ENCODE results near the gene SAA4.

SAA4 gene

DNA sequence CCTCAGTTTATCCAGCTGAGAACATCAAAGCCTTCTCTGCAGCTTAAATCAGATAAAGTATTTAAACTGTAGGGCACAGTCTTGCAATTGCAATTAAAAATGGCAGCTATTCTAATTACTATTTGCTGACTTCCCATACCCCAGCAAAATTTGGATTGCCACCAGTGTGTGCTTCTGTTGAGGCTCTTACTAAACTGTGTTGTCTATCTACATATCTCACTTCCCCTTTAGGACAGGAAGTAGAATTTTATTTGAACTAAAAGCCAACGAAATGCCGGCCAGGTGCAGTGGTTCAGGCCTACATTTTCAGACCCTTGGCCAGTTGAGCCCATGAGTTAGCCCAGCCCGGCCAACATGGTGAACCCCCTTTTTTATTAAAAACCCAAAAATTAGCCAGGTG lies 7.1 kb downstream of the SAA4 start:
- TF ChIP-seq, protein P1, sequence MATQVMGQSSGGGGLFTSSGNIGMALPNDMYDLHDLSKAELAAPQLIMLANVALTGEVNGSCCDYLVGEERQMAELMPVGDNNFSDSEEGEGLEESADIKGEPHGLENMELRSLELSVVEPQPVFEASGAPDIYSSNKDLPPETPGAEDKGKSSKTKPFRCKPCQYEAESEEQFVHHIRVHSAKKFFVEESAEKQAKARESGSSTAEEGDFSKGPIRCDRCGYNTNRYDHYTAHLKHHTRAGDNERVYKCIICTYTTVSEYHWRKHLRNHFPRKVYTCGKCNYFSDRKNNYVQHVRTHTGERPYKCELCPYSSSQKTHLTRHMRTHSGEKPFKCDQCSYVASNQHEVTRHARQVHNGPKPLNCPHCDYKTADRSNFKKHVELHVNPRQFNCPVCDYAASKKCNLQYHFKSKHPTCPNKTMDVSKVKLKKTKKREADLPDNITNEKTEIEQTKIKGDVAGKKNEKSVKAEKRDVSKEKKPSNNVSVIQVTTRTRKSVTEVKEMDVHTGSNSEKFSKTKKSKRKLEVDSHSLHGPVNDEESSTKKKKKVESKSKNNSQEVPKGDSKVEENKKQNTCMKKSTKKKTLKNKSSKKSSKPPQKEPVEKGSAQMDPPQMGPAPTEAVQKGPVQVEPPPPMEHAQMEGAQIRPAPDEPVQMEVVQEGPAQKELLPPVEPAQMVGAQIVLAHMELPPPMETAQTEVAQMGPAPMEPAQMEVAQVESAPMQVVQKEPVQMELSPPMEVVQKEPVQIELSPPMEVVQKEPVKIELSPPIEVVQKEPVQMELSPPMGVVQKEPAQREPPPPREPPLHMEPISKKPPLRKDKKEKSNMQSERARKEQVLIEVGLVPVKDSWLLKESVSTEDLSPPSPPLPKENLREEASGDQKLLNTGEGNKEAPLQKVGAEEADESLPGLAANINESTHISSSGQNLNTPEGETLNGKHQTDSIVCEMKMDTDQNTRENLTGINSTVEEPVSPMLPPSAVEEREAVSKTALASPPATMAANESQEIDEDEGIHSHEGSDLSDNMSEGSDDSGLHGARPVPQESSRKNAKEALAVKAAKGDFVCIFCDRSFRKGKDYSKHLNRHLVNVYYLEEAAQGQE (IDR thresholded peaks at IDR 0.05; ENCODE audit: low read depth): no peak
- TF ChIP-seq TAF1 (IDR thresholded peaks at IDR 0.05; ENCODE audit: low read depth) (no peak), EP300 (IDR thresholded peaks at IDR 0.05; ENCODE audit: borderline replicate concordance) (no peak), TCF12 (IDR thresholded peaks at IDR 0.05; ENCODE audit: low read depth) (no peak), USF1 (IDR thresholded peaks at IDR 0.05) (no peak), CREB1 (IDR thresholded peaks at IDR 0.05; ENCODE audit: low read depth) (no peak), ZBTB7A (IDR thresholded peaks at IDR 0.05; ENCODE audit: low read depth) (no peak), EGR1 (IDR thresholded peaks at IDR 0.05) (no peak), NFIC (IDR thresholded peaks at IDR 0.05) (no peak), MAX (IDR thresholded peaks at IDR 0.05) (no peak), CEBPB (IDR thresholded peaks at IDR 0.05) (no peak), FOXM1 (IDR thresholded peaks at IDR 0.05; ENCODE audit: borderline replicate concordance, low read depth) (no peak), YY1 (IDR thresholded peaks at IDR 0.05; ENCODE audit: low read depth) (no peak), RAD21 (IDR thresholded peaks at IDR 0.05; ENCODE audit: low read depth) (no peak), TEAD4 (IDR thresholded peaks at IDR 0.05) (no peak)

DNA sequence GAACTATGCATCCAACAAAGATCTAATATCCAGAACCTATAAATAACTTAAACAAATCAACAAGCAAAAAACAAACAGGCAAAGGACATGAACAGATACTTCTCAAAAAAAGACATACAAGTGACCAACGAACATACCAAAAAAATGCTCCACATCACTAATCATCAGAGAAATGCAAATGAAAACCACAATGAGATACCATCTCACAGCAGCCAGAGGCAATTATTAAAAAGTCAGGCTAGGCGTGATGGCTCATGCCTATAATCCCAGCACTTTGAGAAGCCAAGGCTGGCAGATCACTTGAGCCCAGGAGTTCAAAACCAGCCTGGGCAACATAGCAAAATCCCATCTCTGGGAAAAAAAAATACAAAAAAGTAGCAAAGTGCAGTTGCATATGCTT lies 10.7 kb downstream of the SAA4 start:
- TF ChIP-seq TCF12 (IDR thresholded peaks at IDR 0.05; ENCODE audit: low read depth) (no peak), CREB1 (IDR thresholded peaks at IDR 0.05; ENCODE audit: low read depth) (no peak), ZBTB7A (IDR thresholded peaks at IDR 0.05; ENCODE audit: low read depth) (no peak), CEBPB (IDR thresholded peaks at IDR 0.05) (no peak), TAF1 (IDR thresholded peaks at IDR 0.05; ENCODE audit: low read depth) (no peak), MAX (IDR thresholded peaks at IDR 0.05) (no peak), EP300 (IDR thresholded peaks at IDR 0.05; ENCODE audit: borderline replicate concordance) (no peak), FOXM1 (IDR thresholded peaks at IDR 0.05; ENCODE audit: borderline replicate concordance, low read depth) (no peak), YY1 (IDR thresholded peaks at IDR 0.05; ENCODE audit: low read depth) (no peak)

DNA sequence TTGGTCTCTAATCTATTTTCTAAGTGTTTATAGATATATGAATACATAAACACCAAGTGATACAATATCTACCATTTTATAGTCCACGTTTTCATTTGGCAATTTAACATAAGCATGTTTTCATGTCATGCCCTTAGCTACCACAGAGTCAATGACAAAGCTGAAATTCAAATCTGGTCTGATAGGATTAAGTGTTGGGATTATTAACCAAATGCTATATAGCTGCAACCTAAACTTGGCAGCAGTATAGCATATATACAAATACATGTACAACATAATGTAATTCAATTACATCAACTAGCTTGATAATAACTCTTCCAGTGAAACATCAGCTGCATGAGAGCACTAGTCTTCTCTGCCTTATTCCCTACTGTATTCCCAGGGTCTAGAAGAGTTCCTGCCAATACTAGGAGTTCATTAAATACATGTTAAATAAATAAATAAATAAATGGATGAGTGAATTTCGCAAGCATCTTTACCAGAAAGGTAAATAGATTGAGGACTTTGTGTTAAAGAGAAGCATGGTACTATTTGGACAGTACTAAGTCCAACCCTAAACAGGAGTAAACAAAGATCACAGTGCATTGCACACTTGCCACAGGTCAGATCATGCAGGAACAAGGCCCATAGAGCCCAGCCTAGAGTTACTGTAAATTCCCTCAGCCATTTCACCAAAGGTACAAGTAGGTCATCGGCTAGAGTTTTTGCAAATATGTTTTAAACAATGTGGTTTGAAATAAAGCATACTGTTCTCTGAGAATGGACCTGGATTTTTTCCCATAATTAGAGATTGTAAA lies 12.8 kb downstream of the SAA4 start:
- TF ChIP-seq CEBPB (IDR thresholded peaks at IDR 0.05): no peak
- no peak for TF ChIP-seq RAD21 (IDR thresholded peaks at IDR 0.05; ENCODE audit: low read depth)
- no peak for TF ChIP-seq CREB1 (IDR thresholded peaks at IDR 0.05; ENCODE audit: low read depth)
- TF ChIP-seq EGR1 (IDR thresholded peaks at IDR 0.05): no peak
- no peak for TF ChIP-seq EP300 (IDR thresholded peaks at IDR 0.05; ENCODE audit: borderline replicate concordance)
- TF ChIP-seq, protein P1 (IDR thresholded peaks at IDR 0.05; ENCODE audit: low read depth): no peak
- TF ChIP-seq ZBTB7A (IDR thresholded peaks at IDR 0.05; ENCODE audit: low read depth): no peak

- TF ChIP-seq ZBTB7A (IDR thresholded peaks at IDR 0.05; ENCODE audit: low read depth) (no peak), MAX (IDR thresholded peaks at IDR 0.05) (no peak), EP300 (IDR thresholded peaks at IDR 0.05; ENCODE audit: borderline replicate concordance) (no peak), EGR1 (IDR thresholded peaks at IDR 0.05) (no peak), CEBPB (IDR thresholded peaks at IDR 0.05) (no peak), TEAD4 (IDR thresholded peaks at IDR 0.05) (no peak), CREB1 (IDR thresholded peaks at IDR 0.05; ENCODE audit: low read depth) (no peak), TAF1 (IDR thresholded peaks at IDR 0.05; ENCODE audit: low read depth) (no peak), YY1 (IDR thresholded peaks at IDR 0.05; ENCODE audit: low read depth) (no peak)
- TF ChIP-seq, protein P1 (IDR thresholded peaks at IDR 0.05; ENCODE audit: low read depth): no peak
Observed at GRCh38 chr11:18222814-18223421, 13.7 kb downstream of the SAA4 start.
